Astrocyte of the cerebellum (primary cell): ENCODE results near the gene BOK.
"Not testable (repeated sequence)": the region's sequence is repeated elsewhere in the genome, so short reads cannot be mapped to it uniquely, and the experiment has no call there.

Source experiments
- DNase-seq: peaks from one replicate; pipeline ENCODE4 v3.0.0-alpha.2; 2011; ENCODE audit warnings: low read depth
- H3K4me3 ChIP-seq: 2 replicates; pipeline ENCODE4 v1.5.1; 2011; ENCODE audit warnings: mild to moderate bottlenecking, low read depth, low read length, moderate library complexity
- in situ Hi-C: cut with HindIII; loops from 2 replicates; pipeline ENCODE4 v1.10.0; 2017; ENCODE audit warnings: low sequenced_read_pairs
- TF ChIP-seq, protein P1 (sequence below): IDR thresholded peaks from 2 replicates; pipeline ENCODE4 v1.5.1; 2012; ENCODE audit warnings: low read length, low read depth, moderate library complexity, mild to moderate bottlenecking; ENCODE audit errors: missing control alignments

Gene BOK

DNA sequence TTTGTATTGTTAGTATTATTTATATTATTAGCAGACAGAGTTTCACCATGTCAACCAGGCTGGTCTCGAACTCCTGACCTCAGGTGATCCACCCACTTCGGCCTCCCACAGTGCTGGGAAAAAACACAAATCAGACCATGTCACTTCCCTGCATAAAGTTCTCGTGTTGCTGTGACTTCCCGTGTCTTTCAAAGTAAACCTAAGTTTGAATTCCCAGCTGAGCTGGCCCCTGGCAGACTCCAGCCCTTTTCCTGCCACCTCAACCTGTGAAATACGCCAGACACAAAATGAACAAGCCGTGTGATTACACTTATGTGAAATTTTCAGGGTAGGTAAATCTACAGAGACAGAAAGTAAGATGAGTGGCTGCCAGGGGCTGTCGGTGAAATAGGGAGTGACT, 7.9 kb downstream of the BOK start:
- in situ Hi-C loops, result no loop called here
- no peak for DNase-seq
- H3K4me3 ChIP-seq, result no peak overlapping the region
- TF ChIP-seq, protein P1, sequence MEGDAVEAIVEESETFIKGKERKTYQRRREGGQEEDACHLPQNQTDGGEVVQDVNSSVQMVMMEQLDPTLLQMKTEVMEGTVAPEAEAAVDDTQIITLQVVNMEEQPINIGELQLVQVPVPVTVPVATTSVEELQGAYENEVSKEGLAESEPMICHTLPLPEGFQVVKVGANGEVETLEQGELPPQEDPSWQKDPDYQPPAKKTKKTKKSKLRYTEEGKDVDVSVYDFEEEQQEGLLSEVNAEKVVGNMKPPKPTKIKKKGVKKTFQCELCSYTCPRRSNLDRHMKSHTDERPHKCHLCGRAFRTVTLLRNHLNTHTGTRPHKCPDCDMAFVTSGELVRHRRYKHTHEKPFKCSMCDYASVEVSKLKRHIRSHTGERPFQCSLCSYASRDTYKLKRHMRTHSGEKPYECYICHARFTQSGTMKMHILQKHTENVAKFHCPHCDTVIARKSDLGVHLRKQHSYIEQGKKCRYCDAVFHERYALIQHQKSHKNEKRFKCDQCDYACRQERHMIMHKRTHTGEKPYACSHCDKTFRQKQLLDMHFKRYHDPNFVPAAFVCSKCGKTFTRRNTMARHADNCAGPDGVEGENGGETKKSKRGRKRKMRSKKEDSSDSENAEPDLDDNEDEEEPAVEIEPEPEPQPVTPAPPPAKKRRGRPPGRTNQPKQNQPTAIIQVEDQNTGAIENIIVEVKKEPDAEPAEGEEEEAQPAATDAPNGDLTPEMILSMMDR, result no peak

- DNase-seq, H3K4me3 ChIP-seq, in situ Hi-C loops: not testable (repeated sequence)
Measured at GRCh38 chr2:241567266-241567665, 8.7 kb downstream of the BOK start.

DNA sequence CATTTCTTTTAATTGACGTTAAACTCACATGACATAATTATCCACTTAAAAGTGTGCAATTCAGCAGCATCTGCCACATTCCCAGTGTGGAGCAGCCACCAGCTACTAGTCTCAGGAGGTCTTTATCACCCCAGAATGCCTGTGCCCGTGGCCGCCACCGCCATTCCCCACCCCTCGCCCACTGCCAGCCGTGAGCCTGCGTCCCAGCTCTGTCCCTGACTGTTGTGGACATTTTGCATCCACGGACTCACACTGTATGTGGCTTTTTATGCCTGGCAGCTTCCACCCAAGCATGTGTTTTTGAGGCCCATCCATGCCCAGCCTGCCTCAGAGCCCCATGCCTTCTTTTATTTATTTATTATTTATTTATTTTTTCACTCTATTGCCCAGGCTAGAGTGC, 9.2 kb downstream of the BOK start:
- in situ Hi-C loops, result no loop called here
- no peak for DNase-seq
- H3K4me3 ChIP-seq, result no peak overlapping the region
- TF ChIP-seq, protein P1, result no peak

- no peak for DNase-seq
- in situ Hi-C loops, result no loop called here
- H3K4me3 ChIP-seq, result no peak overlapping the region
- TF ChIP-seq, protein P1, result no peak
Measured at GRCh38 chr2:241568726-241569125, 10.2 kb downstream of the BOK start.

GRCh38 chr2:241569831-241570281, 11.3 kb downstream of the BOK start:
- in situ Hi-C loops, result no loop called here
- no peak overlapping the region for H3K4me3 ChIP-seq
- no peak for DNase-seq
- TF ChIP-seq, protein P1, result no peak

DNA sequence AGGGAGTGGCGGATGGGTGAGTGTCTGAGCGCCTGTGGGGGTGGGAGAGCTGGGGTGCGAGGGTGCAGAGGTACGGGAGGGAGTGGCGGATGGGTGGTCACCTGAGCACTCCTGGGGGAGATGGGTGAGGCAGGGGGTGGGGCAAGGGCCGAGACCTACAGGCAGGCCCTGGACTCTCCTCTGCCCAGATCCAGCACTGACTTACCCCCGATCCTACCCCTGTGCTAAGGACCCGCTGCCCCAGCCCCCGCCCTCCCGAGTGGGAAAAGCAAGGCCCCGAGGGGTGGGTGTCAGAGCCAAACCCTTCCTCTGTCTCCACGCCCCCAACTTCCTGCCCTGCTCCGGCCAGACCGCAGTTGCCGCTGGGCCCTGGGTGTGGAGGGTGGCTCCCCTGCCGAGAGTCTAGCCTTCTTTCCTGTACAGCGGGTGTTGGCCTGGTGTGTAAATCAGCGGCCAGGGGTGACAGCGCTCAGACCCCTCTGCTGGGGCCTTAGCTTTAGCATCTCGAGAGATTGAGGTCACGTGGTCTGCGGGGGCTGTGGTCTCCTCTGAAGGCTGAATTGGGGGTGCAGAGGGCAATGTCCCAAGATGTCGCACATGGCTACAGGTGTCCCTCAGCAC, 12.5 kb downstream of the BOK start:
- DNase-seq, result no peak

More for the DNA sequence above, 12.5 kb downstream of the BOK start:
- in situ Hi-C loops, result no loop called here
- H3K4me3 ChIP-seq, result no peak overlapping the region
- TF ChIP-seq, protein P1, result no peak
